Activated naive CD4-positive, alpha-beta T cell treated with anti-CD3 and anti-CD28 coated beads for 36 hours (primary cell): ENCODE measurements around the gene ATP10B. TPM values are rescaled to one million over a fixed set of nuclear protein-coding genes. Genes with fewer than 3 reads are reported as not detected.
"Not testable (repeated sequence)": the region's sequence is repeated elsewhere in the genome, so short reads cannot be mapped to it uniquely, and the experiment has no call there.

Experiments used
- CTCF ChIA-PET: fragments of 350-600 bp; sonication (Branson Sonifier 250); formaldehyde crosslinking; loops from one replicate; lab custom pipeline; 2021; ENCODE audit warnings: antibody characterized with exemption; lab: Charles Lee
- DNase-seq: peaks from one replicate; pipeline ENCODE4 v3.0.0-alpha.2; 2020
- H3K27ac Mint-ChIP-seq: one replicate; pipeline ENCODE4 v1.8.0; 2021; ENCODE audit warnings: mild to moderate bottlenecking, mixed read lengths
- H3K27me3 Mint-ChIP-seq: one replicate; pipeline ENCODE4 v1.8.0; 2021; ENCODE audit warnings: low read depth, mixed read lengths
- H3K36me3 Mint-ChIP-seq: one replicate; pipeline ENCODE4 v1.8.0; 2021; ENCODE audit warnings: low read depth, mixed read lengths
- H3K4me1 Mint-ChIP-seq: one replicate; pipeline ENCODE4 v1.8.0; 2021; ENCODE audit warnings: low read depth, mixed read lengths
- H3K4me3 Mint-ChIP-seq: one replicate; pipeline ENCODE4 v1.8.0; 2021; ENCODE audit warnings: mild to moderate bottlenecking, moderate library complexity, mixed read lengths
- H3K9me3 Mint-ChIP-seq: one replicate; pipeline ENCODE4 v1.8.0; 2021; ENCODE audit warnings: mixed read lengths
- intact Hi-C: fragments of 100-400 bp; cut with micrococcal nuclease; formaldehyde crosslinking; loops from one replicate; pipeline ENCODE4 v1.15.1; 2023
- total RNA-seq, 2 experiments: library from RNA; stranded (reverse); gene quantifications; one replicate each; pipeline ENCODE4 v1.2.3, GENCODE V29; 2021

Gene ATP10B
- total RNA-seq, 2 experiments from 2014 or later: not detected

DNA sequence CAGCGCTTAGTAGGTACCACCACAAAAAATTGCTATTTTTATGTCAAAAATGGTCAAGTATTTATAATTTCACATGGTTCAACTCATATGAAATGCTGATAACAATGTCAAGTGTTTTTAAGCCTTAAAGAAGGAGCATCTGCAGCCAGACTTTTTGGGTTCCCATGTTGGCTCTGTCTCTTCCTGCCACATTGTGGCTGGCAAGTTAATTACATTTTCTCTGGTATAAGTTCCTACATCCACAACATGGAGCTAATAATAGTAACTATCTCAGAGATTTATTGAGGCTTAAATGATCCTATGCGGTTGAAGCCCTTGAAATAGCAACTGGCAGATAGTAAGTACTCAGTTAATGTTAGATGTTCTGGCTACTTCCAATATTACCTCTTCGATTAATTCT lies 5.4 kb downstream of the ATP10B start:
- Mint-ChIP-seq H3K36me3 (no peaks in the 10 kb centered on the region), H3K4me3 (no peak overlapping the region), H3K4me1 (no peaks in the 10 kb centered on the region), H3K9me3 (no peaks in the 10 kb centered on the region), H3K27ac (no peak overlapping the region), H3K27me3 (peaks cover 2% of the 10 kb centered on the region)
- no peak for DNase-seq
- intact Hi-C loops: loop anchor here (5.0 to 10.0 kb wide), 2 partner anchors 339 to 412 kb away; no protein-coding TSS in a partner anchor
- CTCF ChIA-PET: no interaction called here

DNA sequence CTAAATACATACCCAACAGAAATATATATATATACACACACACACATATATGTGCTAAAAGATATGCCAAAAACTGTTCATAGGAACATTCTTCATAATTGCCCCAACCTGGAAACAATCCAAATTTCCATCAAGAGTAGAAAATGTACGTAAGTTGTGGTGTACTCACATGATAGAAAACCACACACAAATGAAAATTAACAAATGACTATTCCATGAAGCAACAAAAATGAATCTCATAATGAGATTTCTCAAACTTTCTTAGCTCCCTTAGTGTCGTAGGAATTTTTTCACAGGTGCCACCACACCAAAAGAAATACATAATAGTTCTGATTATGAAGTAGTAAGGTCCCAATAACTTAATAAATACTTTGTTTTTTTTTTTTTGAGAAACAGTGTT lies 7.8 kb downstream of the ATP10B start:
- H3K27ac Mint-ChIP-seq: no peak overlapping the region
- H3K4me1 Mint-ChIP-seq: no peaks in the 10 kb centered on the region
- no peaks in the 10 kb centered on the region for H3K9me3 Mint-ChIP-seq
- intact Hi-C loops: loop anchor here (10.0 kb wide), 1 partner anchor 409 kb away; no protein-coding TSS in a partner anchor
- DNase-seq: no peak
- CTCF ChIA-PET: interaction anchor here (0.6 kb wide), 1 partner anchor 585 kb away, joined by 3 read pairs; no protein-coding TSS in a partner anchor
- no peak overlapping the region for H3K4me3 Mint-ChIP-seq
- H3K27me3 Mint-ChIP-seq: peaks cover 2% of the 10 kb centered on the region
- no peaks in the 10 kb centered on the region for H3K36me3 Mint-ChIP-seq

DNA sequence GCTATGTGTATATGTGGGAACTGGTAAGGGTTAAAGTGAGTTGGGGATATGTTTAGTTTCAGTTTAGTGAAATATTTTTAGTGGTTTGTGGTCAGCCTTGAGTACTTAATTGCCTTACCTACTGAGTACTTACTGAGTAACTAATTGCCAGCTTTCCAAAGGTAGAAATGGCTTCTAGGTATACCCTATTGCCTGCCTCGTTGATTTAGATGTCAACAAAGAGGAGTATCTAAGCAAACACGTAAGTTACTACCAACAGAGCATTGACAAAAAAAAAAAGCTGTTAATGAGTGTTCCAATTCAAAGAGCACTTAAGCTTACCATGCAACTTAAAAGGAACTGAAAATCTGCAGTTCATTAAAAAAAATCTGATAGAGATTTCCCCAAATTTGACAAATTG lies 8.8 kb downstream of the ATP10B start:
- Mint-ChIP-seq H3K9me3 (no peaks in the 10 kb centered on the region), H3K27me3 (peaks cover 2% of the 10 kb centered on the region), H3K4me1 (no peaks in the 10 kb centered on the region), H3K27ac (no peak overlapping the region), H3K4me3 (no peak overlapping the region), H3K36me3 (no peaks in the 10 kb centered on the region)
- intact Hi-C loops: loop anchor here (10.0 kb wide), 1 partner anchor 408 kb away; no protein-coding TSS in a partner anchor
- no peak for DNase-seq
- CTCF ChIA-PET: interaction anchor here (0.7 kb wide), 1 partner anchor 1046 kb away, joined by 3 read pairs; no protein-coding TSS in a partner anchor

DNA sequence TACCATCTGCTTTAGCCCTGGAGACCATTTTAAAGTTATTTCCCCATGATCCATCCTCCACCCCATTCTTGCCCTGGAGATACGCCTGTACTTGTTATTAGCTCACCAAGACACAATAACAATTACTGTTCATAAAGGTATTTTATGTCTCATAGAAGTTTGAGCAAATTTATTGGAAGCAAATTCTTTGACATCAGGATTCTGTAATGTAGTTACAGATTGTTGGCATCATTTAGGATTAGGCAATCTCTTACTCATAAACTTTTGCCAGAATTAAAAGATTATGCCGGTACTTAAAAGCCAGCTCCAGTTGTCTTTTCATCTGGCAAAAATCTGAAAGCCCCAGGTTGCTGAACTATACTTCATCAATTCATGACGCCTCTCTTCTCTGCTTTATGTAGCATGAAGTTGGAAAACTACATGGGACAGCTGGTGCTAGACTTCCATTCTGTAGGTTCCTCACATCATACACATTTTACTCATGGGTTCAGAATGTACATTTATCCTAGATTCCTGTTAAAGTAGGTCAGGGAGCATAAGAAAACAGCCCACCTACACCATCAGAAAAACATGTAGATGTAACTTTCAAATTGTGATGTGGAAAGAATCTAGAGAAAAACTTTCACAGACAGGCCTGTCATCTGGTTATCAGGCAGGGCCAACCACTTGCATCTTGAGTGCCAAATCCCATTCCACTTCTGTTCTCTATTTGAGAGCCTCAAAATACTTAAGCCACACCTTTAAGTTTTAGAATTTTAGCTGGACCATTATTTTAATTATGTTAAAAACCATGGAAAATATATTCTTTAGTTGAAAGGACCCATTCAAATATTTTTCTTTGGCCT lies 14.0 kb downstream of the ATP10B start:
- Mint-ChIP-seq H3K27ac (no peak overlapping the region), H3K36me3 (no peaks in the 10 kb centered on the region), H3K4me3 (no peak overlapping the region), H3K27me3 (no peaks in the 10 kb centered on the region), H3K9me3 (peaks cover 5% of the 10 kb centered on the region), H3K4me1 (no peaks in the 10 kb centered on the region)
- CTCF ChIA-PET: no interaction called here
- intact Hi-C loops: no loop called here
- DNase-seq: no peak

DNA sequence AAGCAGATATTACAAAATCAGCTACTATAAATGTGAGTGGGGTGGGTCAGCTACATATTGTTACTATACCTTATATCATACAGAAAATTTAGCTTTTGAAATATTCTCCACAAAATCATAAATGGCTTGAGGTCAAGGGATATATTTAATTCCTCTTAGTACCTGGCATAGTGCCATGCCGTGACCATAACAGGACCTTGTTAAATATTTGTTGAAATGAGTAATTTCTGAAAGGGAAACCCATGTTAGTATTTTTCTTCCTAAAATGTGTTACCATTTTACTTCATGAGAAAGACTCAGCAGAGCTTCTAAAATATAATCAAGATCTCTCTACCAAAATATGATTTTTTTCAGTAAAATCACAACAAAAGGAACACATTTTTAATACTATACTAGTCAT lies 14.8 kb downstream of the ATP10B start:
- intact Hi-C loops: no loop called here
- DNase-seq: no peak
- Mint-ChIP-seq H3K9me3 (peaks cover 12% of the 10 kb centered on the region), H3K4me1 (no peaks in the 10 kb centered on the region), H3K27me3 (no peaks in the 10 kb centered on the region), H3K36me3 (no peaks in the 10 kb centered on the region), H3K27ac (no peak overlapping the region), H3K4me3 (no peak overlapping the region)
- CTCF ChIA-PET: no interaction called here

DNA sequence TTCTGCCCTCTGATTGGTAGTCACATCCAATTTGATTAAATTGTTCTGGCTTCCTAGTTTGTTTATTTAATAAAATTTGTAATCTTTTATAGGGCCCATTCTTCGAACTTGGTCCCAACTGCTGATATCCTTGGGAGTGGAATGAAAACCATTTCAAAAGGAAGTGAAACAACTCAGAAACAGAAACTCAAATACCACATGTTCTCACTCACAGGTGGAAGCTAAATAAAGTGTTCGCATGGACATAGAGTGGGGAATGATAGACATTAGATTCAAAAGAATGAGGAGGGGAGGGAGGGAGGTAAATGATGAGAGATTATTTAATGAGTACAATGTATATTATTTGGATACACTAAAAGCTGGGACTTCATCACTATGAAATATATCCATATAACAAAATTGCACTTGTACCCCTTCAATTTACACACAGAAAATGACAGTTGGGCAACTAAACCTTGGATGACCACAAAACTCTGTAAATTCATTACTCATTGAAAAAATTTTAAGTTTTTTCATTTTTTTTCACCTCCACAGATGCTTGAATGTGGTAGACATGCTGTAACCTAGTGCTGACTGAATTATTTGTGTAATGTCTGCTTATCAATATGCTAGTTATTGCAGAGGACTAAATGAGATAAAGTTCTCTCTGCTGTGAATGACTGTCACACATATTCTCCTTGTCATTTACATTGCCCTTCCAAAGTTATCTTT lies 16.0 kb downstream of the ATP10B start:
- no peaks in the 10 kb centered on the region for H3K27me3 Mint-ChIP-seq
- no peak overlapping the region for H3K27ac Mint-ChIP-seq
- peaks cover 12% of the 10 kb centered on the region for H3K9me3 Mint-ChIP-seq
- DNase-seq: no peak
- no peaks in the 10 kb centered on the region for H3K36me3 Mint-ChIP-seq
- no peaks in the 10 kb centered on the region for H3K4me1 Mint-ChIP-seq
- intact Hi-C loops: no loop called here
- CTCF ChIA-PET: no interaction called here
- no peak overlapping the region for H3K4me3 Mint-ChIP-seq

DNA sequence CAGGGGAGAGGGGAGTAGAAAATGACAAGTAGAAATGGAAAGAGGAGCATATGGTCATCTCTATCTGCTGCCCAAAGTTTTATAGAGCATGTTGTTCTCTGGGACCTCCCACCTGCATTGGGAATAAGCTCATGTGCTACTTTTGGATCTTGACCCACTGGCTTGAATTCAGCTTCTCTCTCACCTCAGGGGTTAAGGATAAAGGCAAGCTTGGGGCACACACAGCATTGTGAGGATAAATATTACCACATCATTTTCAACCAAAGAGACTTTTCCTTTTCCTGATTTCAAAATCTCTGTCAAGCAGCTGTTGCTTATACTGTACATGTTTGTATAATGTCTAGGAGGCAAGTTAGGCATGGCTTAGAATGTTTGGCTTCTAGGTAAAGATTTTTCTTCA lies 16.6 kb downstream of the ATP10B start:
- H3K4me3 Mint-ChIP-seq: no peak overlapping the region
- DNase-seq: no peak
- H3K27ac Mint-ChIP-seq: no peak overlapping the region
- no peaks in the 10 kb centered on the region for H3K36me3 Mint-ChIP-seq
- intact Hi-C loops: no loop called here
- H3K4me1 Mint-ChIP-seq: no peaks in the 10 kb centered on the region
- no peaks in the 10 kb centered on the region for H3K27me3 Mint-ChIP-seq
- CTCF ChIA-PET: no interaction called here
- peaks cover 12% of the 10 kb centered on the region for H3K9me3 Mint-ChIP-seq

DNA sequence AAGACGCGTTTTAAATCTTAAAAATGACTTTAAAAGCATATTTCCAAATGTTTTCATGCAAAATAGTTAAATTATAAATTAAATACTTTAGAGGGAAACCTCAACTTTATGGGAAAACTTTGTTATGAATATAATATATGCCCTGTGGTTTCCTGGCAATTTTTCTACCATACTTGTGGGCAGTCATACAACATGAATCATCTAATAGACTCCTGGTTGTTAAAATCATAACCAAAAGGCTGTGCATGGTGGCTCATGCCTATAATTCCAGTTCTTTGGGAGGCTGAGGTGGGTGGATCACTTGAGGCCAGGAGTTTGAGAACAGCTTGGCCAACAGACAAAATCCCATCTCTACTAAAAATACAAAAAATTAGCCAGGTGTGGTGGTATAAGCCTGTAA lies 18.2 kb downstream of the ATP10B start:
- no peaks in the 10 kb centered on the region for H3K27me3 Mint-ChIP-seq
- H3K36me3 Mint-ChIP-seq: no peaks in the 10 kb centered on the region
- DNase-seq: no peak
- peaks cover 12% of the 10 kb centered on the region for H3K9me3 Mint-ChIP-seq
- H3K4me1 Mint-ChIP-seq: no peaks in the 10 kb centered on the region
- H3K4me3 Mint-ChIP-seq: no peak overlapping the region
- no peak overlapping the region for H3K27ac Mint-ChIP-seq
- CTCF ChIA-PET: no interaction called here
- intact Hi-C loops: no loop called here

DNA sequence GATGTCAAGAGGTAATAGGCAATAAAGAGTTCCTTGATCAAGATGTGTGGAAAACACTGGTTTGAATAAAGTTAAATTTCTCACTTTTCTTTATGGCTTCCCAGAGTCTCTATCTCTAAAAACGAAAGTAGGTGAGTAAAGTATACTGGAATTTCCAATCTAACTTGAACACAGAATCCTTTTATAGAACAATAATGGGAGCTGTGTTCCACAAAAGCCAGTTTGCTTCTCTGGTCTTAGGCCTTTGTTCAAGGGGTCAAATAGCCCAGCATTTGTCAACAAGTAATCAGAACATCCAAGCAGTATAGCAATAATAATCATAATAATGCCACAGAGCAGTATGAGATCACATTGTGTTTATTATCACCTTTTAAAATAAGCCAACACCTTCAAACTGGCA lies 20.2 kb downstream of the ATP10B start:
- intact Hi-C loops: no loop called here
- no peaks in the 10 kb centered on the region for H3K36me3 Mint-ChIP-seq
- H3K4me3 Mint-ChIP-seq: no peak overlapping the region
- H3K27me3 Mint-ChIP-seq: no peaks in the 10 kb centered on the region
- peaks cover 17% of the 10 kb centered on the region for H3K9me3 Mint-ChIP-seq
- DNase-seq: no peak
- no peaks in the 10 kb centered on the region for H3K4me1 Mint-ChIP-seq
- CTCF ChIA-PET: no interaction called here
- H3K27ac Mint-ChIP-seq: no peak overlapping the region

DNA sequence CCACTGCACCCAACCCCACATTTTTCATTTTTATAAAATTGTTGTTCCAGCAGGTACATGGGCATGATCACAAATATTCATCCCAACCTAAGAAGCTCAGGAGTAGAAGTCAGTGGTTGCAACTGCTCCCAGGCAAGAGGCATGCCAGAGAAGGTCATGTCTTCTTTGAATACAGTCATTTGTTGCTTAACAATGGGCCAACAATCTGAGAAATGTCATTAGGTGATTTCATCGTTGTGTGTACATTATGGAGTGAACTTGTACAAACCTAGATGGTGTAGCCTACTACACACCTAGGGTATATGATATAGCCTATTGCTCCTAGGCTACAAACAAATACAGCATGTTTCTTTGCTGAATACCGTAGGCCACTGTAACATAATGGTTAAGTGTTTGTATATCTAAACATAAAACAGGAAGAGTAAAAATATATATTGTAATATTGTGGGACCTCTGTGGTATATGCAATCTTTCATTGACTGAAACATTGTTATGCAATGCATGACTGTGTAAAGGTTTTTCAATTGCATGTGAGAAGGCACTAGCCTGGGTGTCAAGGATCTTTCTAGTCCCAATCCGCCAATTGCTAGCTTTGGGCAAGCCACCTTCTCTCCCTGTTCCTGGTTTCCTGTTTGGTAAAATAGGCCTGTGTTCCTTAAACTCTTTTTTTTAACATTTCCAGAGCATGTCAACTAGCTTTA lies 27.6 kb downstream of the ATP10B start:
- no peaks in the 10 kb centered on the region for H3K36me3 Mint-ChIP-seq
- no peak for DNase-seq
- peaks cover 23% of the 10 kb centered on the region for H3K9me3 Mint-ChIP-seq
- no peak overlapping the region for H3K27ac Mint-ChIP-seq
- H3K4me3 Mint-ChIP-seq: no peak overlapping the region
- intact Hi-C loops: no loop called here
- CTCF ChIA-PET: no interaction called here
- H3K4me1 Mint-ChIP-seq: no peaks in the 10 kb centered on the region
- H3K27me3 Mint-ChIP-seq: no peaks in the 10 kb centered on the region

DNA sequence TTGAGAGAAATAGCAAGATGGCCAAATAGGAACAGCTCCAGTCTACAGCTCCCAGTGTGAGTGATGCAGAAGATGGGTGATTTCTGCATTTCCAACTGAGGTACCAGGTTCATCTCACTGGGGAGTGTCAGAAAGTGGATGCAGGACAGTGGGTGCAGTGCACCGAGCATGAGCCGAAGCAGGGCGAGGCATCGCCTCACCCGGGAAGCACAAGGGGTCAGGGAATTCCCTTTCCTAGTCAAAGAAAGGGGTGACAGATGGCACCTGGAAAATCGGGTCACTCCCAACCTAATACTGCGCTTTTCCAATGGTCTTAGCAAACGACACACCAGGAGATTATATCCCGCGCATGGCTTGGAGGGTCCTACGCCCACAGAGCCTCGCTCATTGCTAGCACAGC lies 39.0 kb downstream of the ATP10B start:
- DNase-seq, H3K27ac Mint-ChIP-seq, H3K27me3 Mint-ChIP-seq, intact Hi-C loops, H3K4me3 Mint-ChIP-seq, H3K9me3 Mint-ChIP-seq, H3K4me1 Mint-ChIP-seq, H3K36me3 Mint-ChIP-seq, CTCF ChIA-PET: not testable (repeated sequence)

DNA sequence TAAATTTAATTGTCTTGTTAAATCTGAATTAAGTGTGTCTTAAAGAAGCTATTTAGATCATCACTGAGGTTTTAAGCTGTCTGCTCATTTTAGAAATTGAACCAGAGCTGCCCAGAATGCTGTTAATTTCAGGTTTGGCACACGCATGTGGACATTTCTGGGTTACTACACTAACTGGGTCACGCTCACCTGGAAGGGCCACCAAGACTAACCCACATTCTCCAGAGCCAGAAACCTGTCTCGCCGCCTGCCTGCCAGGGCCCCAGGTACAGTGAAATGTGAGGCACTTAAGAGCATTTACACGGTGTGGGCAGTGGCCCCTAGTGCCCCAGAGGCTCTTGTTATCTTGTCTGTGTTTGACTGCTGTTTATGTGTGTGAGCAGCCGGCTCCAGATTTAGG lies 46.6 kb downstream of the ATP10B start:
- intact Hi-C loops: no loop called here
- no peaks in the 10 kb centered on the region for H3K36me3 Mint-ChIP-seq
- H3K27ac Mint-ChIP-seq: no peak overlapping the region
- H3K4me1 Mint-ChIP-seq: no peaks in the 10 kb centered on the region
- H3K27me3 Mint-ChIP-seq: no peaks in the 10 kb centered on the region
- no peak for DNase-seq
- CTCF ChIA-PET: no interaction called here
- no peak overlapping the region for H3K4me3 Mint-ChIP-seq
- no peaks in the 10 kb centered on the region for H3K9me3 Mint-ChIP-seq
